GM18907 (cell line): Measurements from ENCODE around the gene SULT1C2.

Experiments
- ATAC-seq: cut with Tn5 transposase; IDR thresholded peaks from one replicate; pipeline ENCODE4 v1.9.1; 2021; ENCODE audit warnings: mild to moderate bottlenecking, moderate library complexity; ENCODE audit not compliant: unreplicated experiment

Gene SULT1C2

DNA sequence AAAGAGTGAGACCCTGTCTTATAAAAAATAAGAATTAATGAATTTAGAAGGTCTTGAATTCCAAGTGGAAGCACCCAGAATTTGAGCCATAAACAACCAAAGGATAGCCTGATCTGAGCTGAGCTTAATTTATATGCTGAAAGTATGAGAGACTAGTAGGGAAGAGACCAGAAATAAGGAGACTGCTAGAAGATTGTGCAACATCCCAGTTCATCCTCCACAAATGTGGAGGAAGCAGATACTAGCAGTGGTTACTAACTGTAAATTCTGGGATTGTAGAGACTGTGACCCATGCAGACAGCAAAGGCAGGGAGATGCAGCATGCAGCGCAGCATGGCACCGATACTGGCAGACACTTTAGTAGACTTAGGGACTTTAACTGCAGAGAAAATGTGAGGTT is 1.5 kb upstream of the SULT1C2 start:
- ATAC-seq: no peak

DNA sequence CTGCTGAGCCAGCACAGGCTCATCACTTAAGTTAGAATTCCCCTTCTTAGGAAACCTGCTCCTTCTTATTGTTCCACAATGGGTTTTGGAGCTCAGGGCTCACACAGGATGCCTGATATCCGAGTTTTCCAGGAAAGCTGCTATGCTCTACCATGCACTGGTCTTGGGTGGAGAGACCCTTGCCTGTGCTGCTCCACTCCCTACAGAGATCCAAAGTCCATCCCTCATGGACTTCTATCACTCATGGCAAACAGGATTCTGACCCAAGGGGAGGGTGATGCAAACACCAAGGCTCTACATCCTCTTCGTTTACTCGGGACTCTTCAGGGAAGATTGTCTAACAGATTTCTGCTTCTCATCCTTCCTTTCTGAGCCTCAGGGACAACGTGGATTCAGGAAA is 5.2 kb downstream of the SULT1C2 start:
- ATAC-seq: no peak

DNA sequence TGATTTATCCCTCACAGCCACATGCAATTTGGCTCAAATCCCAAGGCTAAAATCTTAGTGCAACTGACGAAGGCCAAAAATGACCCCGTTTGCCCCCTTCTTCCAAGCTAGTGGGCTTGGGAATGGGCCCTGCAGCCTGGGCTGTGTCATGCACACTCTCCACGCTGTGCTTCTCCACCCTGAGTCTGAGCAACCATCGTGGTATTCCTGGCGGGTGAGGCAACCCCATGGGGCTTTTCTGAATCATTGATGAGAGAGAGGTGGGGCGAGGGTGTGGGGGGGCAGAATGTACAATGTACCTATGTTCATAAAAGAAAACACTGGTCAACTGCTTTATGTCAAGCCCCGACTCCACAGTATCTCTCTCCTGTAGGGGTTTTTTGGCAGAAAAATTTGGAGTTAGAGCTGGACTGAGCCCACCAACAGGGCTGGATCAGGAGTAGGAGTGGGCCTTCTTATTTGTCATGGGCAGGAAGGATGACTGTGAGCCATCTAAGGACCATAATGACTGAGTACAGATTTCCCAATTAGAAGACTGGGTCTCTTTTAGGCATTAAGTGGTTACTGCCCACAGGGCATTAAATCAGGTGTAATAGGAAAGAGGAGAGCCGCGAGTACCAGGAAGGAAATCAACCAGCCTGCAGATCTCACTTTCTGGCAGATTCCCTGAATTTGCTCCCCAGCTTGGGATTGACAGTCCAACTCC is 8.9 kb downstream of the SULT1C2 start:
- no peak for ATAC-seq

GRCh38 chr2:108301558-108301957 is 12.9 kb downstream of the SULT1C2 start:
- no peak for ATAC-seq

DNA sequence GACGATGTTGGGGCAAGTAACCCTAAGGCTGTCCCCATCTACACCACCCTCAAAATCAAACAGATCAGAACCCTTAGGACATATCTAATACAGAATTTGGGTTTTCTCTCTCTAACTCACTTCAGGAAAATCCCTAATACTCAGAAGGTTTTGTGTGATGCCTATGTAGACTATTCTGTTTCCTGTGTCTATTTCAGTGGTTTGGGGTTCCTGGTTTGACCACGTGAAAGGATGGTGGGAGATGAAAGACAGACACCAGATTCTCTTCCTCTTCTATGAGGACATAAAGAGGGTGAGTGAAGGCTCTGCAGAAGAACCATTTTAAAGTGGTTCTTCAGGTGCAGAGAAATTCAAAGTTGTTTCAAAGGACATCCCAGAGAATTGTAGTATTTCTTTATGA is 16.3 kb downstream of the SULT1C2 start:
- ATAC-seq: peak; percentile 85

- no peak for ATAC-seq
Observed at GRCh38 chr2:108305901-108306300, 17.2 kb downstream of the SULT1C2 start.

GRCh38 chr2:108309903-108310302 is 21.2 kb downstream of the SULT1C2 start:
- no peak for ATAC-seq

GRCh38 chr2:108314586-108315296 is 26.0 kb downstream of the SULT1C2 start:
- ATAC-seq: no peak

DNA sequence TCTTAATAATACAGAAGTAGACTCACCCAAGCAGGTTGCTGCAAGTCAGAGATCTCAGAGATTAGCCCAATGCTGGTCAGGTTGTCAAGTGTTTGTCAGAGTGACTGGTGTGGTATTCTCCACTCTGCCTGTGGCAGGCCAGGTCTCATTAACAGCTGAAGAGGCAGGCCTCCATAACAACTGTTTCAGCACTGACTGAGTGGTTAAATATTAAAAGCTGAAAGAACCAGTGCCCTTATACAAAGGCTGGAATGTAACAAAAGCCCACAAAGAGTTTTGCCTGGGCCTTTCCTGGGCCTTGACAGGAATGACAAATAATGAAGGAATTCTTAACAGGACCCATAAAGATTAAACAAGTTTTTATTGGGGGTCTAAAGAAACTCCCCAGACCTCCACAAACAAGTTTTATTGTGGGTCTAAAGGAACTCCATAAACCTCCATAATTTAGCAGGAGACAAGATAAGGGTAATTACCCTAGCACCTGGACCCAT is 26.8 kb downstream of the SULT1C2 start:
- no peak for ATAC-seq

DNA sequence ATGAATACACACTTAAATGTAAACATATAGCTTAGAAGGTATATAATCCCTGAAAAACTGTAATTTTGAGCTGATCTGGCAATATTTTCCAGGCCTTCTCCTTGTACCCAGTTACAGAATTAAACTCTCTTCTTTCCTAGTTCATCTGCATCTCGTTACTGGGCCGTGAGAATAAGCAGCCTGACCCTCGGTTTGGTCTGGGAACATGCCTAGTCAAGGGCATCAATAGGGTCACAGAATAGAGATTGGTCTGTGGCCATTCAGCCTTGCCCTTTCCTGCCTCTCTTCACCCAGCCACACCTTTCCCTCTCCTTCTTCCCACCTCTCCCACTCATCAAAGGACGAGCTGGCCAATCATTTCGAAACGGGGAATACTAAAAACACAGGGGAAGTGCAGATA is 27.3 kb downstream of the SULT1C2 start:
- no peak for ATAC-seq

GRCh38 chr2:108316461-108317258 is 28.0 kb downstream of the SULT1C2 start:
- ATAC-seq: no peak

DNA sequence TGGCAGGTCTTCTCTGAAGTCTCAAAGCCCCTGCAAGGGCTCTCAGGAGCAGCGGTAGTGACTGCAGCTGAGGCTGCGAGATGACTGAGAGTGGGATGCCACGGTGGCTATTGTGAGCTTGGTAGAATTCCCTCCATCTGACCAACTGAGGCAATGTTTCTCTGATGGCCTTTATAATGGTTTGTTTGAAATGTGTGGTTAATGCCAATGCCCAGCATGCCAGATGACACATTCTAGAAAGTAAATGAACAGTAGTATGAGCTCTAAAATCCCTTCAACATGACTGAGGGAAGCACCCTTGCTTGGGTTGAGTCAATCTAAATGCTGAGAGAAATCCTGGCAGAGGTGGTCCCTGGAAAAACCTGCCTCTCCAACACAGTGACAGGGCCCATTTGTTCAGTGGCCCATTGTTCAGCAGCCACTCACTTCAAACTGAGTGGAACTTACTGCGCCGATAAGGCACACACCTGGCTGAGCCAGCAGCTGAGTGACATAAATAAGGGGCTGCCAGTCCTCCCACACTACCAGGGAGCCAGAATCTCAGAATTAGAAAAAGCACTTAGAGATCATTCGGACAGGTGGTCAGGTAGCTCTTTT is 31.7 kb downstream of the SULT1C2 start:
- ATAC-seq: no peak

- ATAC-seq: no peak
Observed at GRCh38 chr2:108323619-108324018, 34.9 kb downstream of the SULT1C2 start.

- ATAC-seq: no peak
Observed at GRCh38 chr2:108324531-108325255, 36.0 kb downstream of the SULT1C2 start.

GRCh38 chr2:108325756-108326155 is 37.1 kb downstream of the SULT1C2 start:
- ATAC-seq: no peak

- no peak for ATAC-seq
Observed at GRCh38 chr2:108329771-108330170, 41.1 kb downstream of the SULT1C2 start.

- ATAC-seq: no peak
Observed at GRCh38 chr2:108330979-108331378, 42.3 kb downstream of the SULT1C2 start.

GRCh38 chr2:108345951-108346350 is 57.3 kb downstream of the SULT1C2 start:
- no peak for ATAC-seq

GRCh38 chr2:108346827-108347226 is 58.1 kb downstream of the SULT1C2 start:
- ATAC-seq: no peak

DNA sequence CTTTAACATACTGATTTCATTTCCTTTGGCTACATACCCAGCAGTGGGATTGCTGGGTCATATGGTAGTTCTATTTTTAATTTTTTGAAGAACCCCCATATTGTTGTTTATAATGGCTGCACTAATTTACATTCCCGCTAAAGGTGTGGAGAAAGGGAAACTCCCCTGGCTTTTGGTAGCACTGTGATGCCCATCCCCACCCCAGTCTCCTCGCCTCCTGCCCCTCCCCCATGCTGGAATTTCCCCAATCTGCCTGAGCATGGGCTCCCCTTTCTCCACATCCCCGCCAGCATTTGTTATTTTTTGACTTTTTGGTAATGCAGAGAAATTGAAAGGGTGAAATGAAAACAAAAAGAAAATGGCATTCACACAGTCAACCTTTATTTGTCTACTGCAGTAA is 59.1 kb downstream of the SULT1C2 start:
- no peak for ATAC-seq
